Natural killer cell treated with Interleukin-12 subunit alpha and Interleukin-12 subunit beta and Interleukin-15 and Interleukin-18, amount 100 ng/mL, for 72 hours (primary cell): Measurements from ENCODE around the gene OXSR1. TPM values are rescaled to one million over a fixed set of nuclear protein-coding genes. Genes with fewer than 3 reads are reported as not detected.
A peak's percentile ranks its signal among the peaks of the same experiment; 100 is the strongest.
"Not testable (repeated sequence)": the region's sequence is repeated elsewhere in the genome, so short reads cannot be mapped to it uniquely, and the experiment has no call there.

ENCODE experiments used
- ATAC-seq, 2 donors: fragments of 150-1000 bp; cut with Tn5 transposase in 1 of 2; sonication (Bioruptor Pico), chemical (Tn5 transposase) in 1 of 2; 2 replicates each; pipeline ENCODE4 v1.10.0; 2021
- DNase-seq: peaks from one replicate; pipeline ENCODE4 v3.0.0; 2022; ENCODE audit warnings: low spot score
- H3K27ac Mint-ChIP-seq, 2 donors: 1 replicate in 1 of 2; 2 replicates in 1 of 2; pipeline ENCODE4 v1.8.0; 2022; ENCODE audit warnings: mixed read lengths in 2 of 2, mild to moderate bottlenecking in 1 of 2, moderate library complexity in 1 of 2
- H3K27me3 Mint-ChIP-seq, 2 donors: 1 replicate in 1 of 2; 2 replicates in 1 of 2; pipeline ENCODE4 v1.8.0; 2022; ENCODE audit warnings: mixed read lengths in 2 of 2
- H3K36me3 Mint-ChIP-seq: one replicate; pipeline ENCODE4 v1.8.0; 2022; ENCODE audit warnings: mixed read lengths
- H3K4me1 Mint-ChIP-seq, 2 donors: 1 replicate in 1 of 2; 2 replicates in 1 of 2; pipeline ENCODE4 v1.8.0; 2022; ENCODE audit warnings: low read depth in 2 of 2, mixed read lengths in 2 of 2, mild to moderate bottlenecking in 1 of 2
- H3K4me3 Mint-ChIP-seq: one replicate; pipeline ENCODE4 v1.8.0; 2022; ENCODE audit warnings: mixed read lengths
- H3K9me3 Mint-ChIP-seq: 2 replicates; pipeline ENCODE4 v1.8.0; 2022; ENCODE audit warnings: mixed read lengths
- total RNA-seq, 2 donors: library from RNA; stranded (reverse); gene quantifications; one replicate each; pipeline ENCODE4 v1.2.3, GENCODE V29; 2022

The OXSR1 gene
- total RNA-seq, 2 donors from 2014 or later: 59.9 to 66.8 TPM

- ATAC-seq: not testable (repeated sequence)
These were observed 30.7 kb upstream of the OXSR1 start for GRCh38 chr3:38134517-38135143.

GRCh38 chr3:38135621-38136277 lies 29.6 kb upstream of the OXSR1 start:
- DNase-seq, ATAC-seq, H3K9me3 Mint-ChIP-seq, H3K27me3 Mint-ChIP-seq, H3K36me3 Mint-ChIP-seq: not testable (repeated sequence)
- Mint-ChIP-seq H3K27ac (peak overlapping the region; percentile 96 to 97), H3K4me1 (peaks cover 47 to 56% of the 10 kb centered on the region in 2 donors), H3K4me3 (peak overlapping the region; percentile 99)

More at GRCh38 chr3:38134517-38135143, 30.7 kb upstream of the OXSR1 start:
- H3K27ac Mint-ChIP-seq: peak overlapping the region in 1 of 2 donors; percentile 97
- not testable (repeated sequence) for DNase-seq, H3K9me3 Mint-ChIP-seq, H3K27me3 Mint-ChIP-seq
- peaks cover 12% of the 10 kb centered on the region for H3K36me3 Mint-ChIP-seq
- peaks cover 48 to 51% of the 10 kb centered on the region in 2 donors for H3K4me1 Mint-ChIP-seq
- peak overlapping the region; percentile 99 for H3K4me3 Mint-ChIP-seq

GRCh38 chr3:38136393-38136776 lies 29.0 kb upstream of the OXSR1 start:
- H3K36me3 Mint-ChIP-seq: peaks cover 5% of the 10 kb centered on the region

GRCh38 chr3:38136777-38137614 lies 28.3 kb upstream of the OXSR1 start, which contains the start of gene ACAA1:
Gene ACAA1, minus strand, starts transcription at chr3:38137127. Its CDS starts 92 bp downstream, at chr3:38137035.
- H3K27ac Mint-ChIP-seq: peak within 1 kb of the TSS; percentile 96 to 97
- no peaks in the 10 kb centered on the region for H3K27me3 Mint-ChIP-seq
- peaks cover 8% of the 10 kb centered on the region for H3K36me3 Mint-ChIP-seq
- peak within 1 kb of the TSS; percentile 99 for H3K4me3 Mint-ChIP-seq
- peak; percentile 100 for DNase-seq
- H3K9me3 Mint-ChIP-seq: no peaks in the 10 kb centered on the region
- H3K4me1 Mint-ChIP-seq: peaks cover 54 to 56% of the 10 kb centered on the region in 2 donors
- ATAC-seq: peak; percentile 96 to 97

More at GRCh38 chr3:38136393-38136776, 29.0 kb upstream of the OXSR1 start:
- Mint-ChIP-seq H3K9me3 (no peaks in the 10 kb centered on the region), H3K4me1 (peaks cover 53 to 56% of the 10 kb centered on the region in 2 donors), H3K27ac (peak overlapping the region; percentile 96 to 97), H3K4me3 (peak overlapping the region; percentile 99), H3K27me3 (no peaks in the 10 kb centered on the region)
- peak in 1 of 2 donors; percentile 37 for ATAC-seq
- DNase-seq: no peak

- H3K4me1 Mint-ChIP-seq: peaks cover 55 to 56% of the 10 kb centered on the region in 2 donors
- H3K4me3 Mint-ChIP-seq: peak overlapping the region; percentile 99
- ATAC-seq: no peak
- no peaks in the 10 kb centered on the region for H3K27me3 Mint-ChIP-seq
- H3K9me3 Mint-ChIP-seq: no peaks in the 10 kb centered on the region
- no peak for DNase-seq
- H3K36me3 Mint-ChIP-seq: peaks cover 11% of the 10 kb centered on the region
- peak overlapping the region; percentile 96 to 97 for H3K27ac Mint-ChIP-seq
These were observed 27.6 kb upstream of the OXSR1 start for GRCh38 chr3:38137615-38138348.

GRCh38 chr3:38138349-38139190 lies 26.8 kb upstream of the OXSR1 start, which contains the start of gene MYD88:
Gene MYD88, plus strand, starts transcription at chr3:38138661. Its CDS starts 40 bp downstream, at chr3:38138701.
- Mint-ChIP-seq H3K27me3 (no peaks in the 10 kb centered on the region), H3K36me3 (peaks cover 11% of the 10 kb centered on the region), H3K4me3 (peak within 1 kb of the TSS; percentile 99), H3K27ac (peak within 1 kb of the TSS; percentile 96 to 97), H3K4me1 (peaks cover 52 to 56% of the 10 kb centered on the region in 2 donors), H3K9me3 (no peaks in the 10 kb centered on the region)
- ATAC-seq: peak; percentile 62 to 69
- DNase-seq: peak; percentile 89

GRCh38 chr3:38139191-38139590 lies 26.1 kb upstream of the OXSR1 start:
- H3K27ac Mint-ChIP-seq: peak overlapping the region; percentile 96 to 97
- peaks cover 9% of the 10 kb centered on the region for H3K36me3 Mint-ChIP-seq
- peaks cover 50 to 54% of the 10 kb centered on the region in 2 donors for H3K4me1 Mint-ChIP-seq
- no peaks in the 10 kb centered on the region for H3K27me3 Mint-ChIP-seq
- no peak for ATAC-seq
- no peaks in the 10 kb centered on the region for H3K9me3 Mint-ChIP-seq
- H3K4me3 Mint-ChIP-seq: peak overlapping the region; percentile 99
- DNase-seq: no peak

GRCh38 chr3:38139652-38140051 lies 25.7 kb upstream of the OXSR1 start:
- Mint-ChIP-seq H3K27me3 (no peaks in the 10 kb centered on the region), H3K4me3 (peak overlapping the region; percentile 99), H3K9me3 (no peaks in the 10 kb centered on the region), H3K27ac (peak overlapping the region; percentile 96 to 97), H3K4me1 (peaks cover 48 to 50% of the 10 kb centered on the region in 2 donors), H3K36me3 (peaks cover 6% of the 10 kb centered on the region)
- no peak for ATAC-seq
- DNase-seq: no peak

GRCh38 chr3:38140326-38141172 lies 24.8 kb upstream of the OXSR1 start:
- no peaks in the 10 kb centered on the region for H3K9me3 Mint-ChIP-seq
- H3K4me3 Mint-ChIP-seq: peak overlapping the region; percentile 99
- DNase-seq (no peak), ATAC-seq (no peak)
- H3K27ac Mint-ChIP-seq: peak overlapping the region in 1 of 2 donors; percentile 97
- H3K27me3 Mint-ChIP-seq: no peaks in the 10 kb centered on the region
- H3K4me1 Mint-ChIP-seq: peaks cover 41 to 43% of the 10 kb centered on the region in 2 donors
- peaks cover 6% of the 10 kb centered on the region for H3K36me3 Mint-ChIP-seq

- Mint-ChIP-seq H3K36me3 (peaks cover 8% of the 10 kb centered on the region), H3K27ac (peak overlapping the region in 1 of 2 donors; percentile 51), H3K4me3 (peak overlapping the region; percentile 99), H3K27me3 (no peaks in the 10 kb centered on the region), H3K4me1 (peaks cover 33 to 35% of the 10 kb centered on the region in 2 donors), H3K9me3 (peaks cover 3% of the 10 kb centered on the region)
- DNase-seq (no peak), ATAC-seq (no peak)
These were observed 24.0 kb upstream of the OXSR1 start for GRCh38 chr3:38141173-38141951.

GRCh38 chr3:38141952-38142273 lies 23.4 kb upstream of the OXSR1 start:
- Mint-ChIP-seq H3K4me1 (peaks cover 33% of the 10 kb centered on the region in 2 donors), H3K4me3 (no peak overlapping the region), H3K27me3 (no peaks in the 10 kb centered on the region), H3K9me3 (peaks cover 6% of the 10 kb centered on the region), H3K27ac (peak overlapping the region in 1 of 2 donors; percentile 51), H3K36me3 (peaks cover 14% of the 10 kb centered on the region)
- no peak for DNase-seq
- no peak for ATAC-seq
